ENCODE results near the gene ABCD3.

The ABCD3 gene

GRCh38 chr1:94535879-94536278 is 117.7 kb downstream of the ABCD3 start:
- FAIRE-seq (no peak), DNase-seq (ENCODE audit: insufficient read length) (no peak)
- TF ChIP-seq TAF1 (IDR thresholded peaks at IDR 0.05; ENCODE audit: borderline replicate concordance, low read depth, low read length) (no peak), POLR2AphosphoS5 (IDR thresholded peaks at IDR 0.05; ENCODE audit: low read depth, low read length) (no peak), POLR2A (IDR thresholded peaks at IDR 0.05; ENCODE audit: low read depth, low read length) (no peak)

GRCh38 chr1:94537254-94537653 is 119.1 kb downstream of the ABCD3 start:
- DNase-seq (ENCODE audit: insufficient read length) (no peak), FAIRE-seq (no peak)
- TF ChIP-seq POLR2A (IDR thresholded peaks at IDR 0.05; ENCODE audit: low read depth, low read length), result no peak
- TF ChIP-seq POLR2AphosphoS5 (IDR thresholded peaks at IDR 0.05; ENCODE audit: low read depth, low read length), result no peak
- no peak for TF ChIP-seq TAF1 (IDR thresholded peaks at IDR 0.05; ENCODE audit: borderline replicate concordance, low read depth, low read length)

- FAIRE-seq, result no peak
Observed at GRCh38 chr1:94538243-94538827, 120.1 kb downstream of the ABCD3 start.

GRCh38 chr1:94539496-94539895 is 121.3 kb downstream of the ABCD3 start:
- no peak for FAIRE-seq
- TF ChIP-seq POLR2A (IDR thresholded peaks at IDR 0.05; ENCODE audit: low read depth, low read length), result no peak
- TF ChIP-seq TAF1 (IDR thresholded peaks at IDR 0.05; ENCODE audit: borderline replicate concordance, low read depth, low read length), result no peak
- TF ChIP-seq POLR2AphosphoS5 (IDR thresholded peaks at IDR 0.05; ENCODE audit: low read depth, low read length), result no peak
- no peak for DNase-seq (ENCODE audit: insufficient read length)

More at GRCh38 chr1:94538243-94538827, 120.1 kb downstream of the ABCD3 start:
- TF ChIP-seq POLR2A (IDR thresholded peaks at IDR 0.05; ENCODE audit: low read depth, low read length) (no peak), TAF1 (IDR thresholded peaks at IDR 0.05; ENCODE audit: borderline replicate concordance, low read depth, low read length) (no peak), POLR2AphosphoS5 (IDR thresholded peaks at IDR 0.05; ENCODE audit: low read depth, low read length) (no peak)
- DNase-seq (ENCODE audit: insufficient read length), result no peak

- DNase-seq (ENCODE audit: insufficient read length) (no peak), FAIRE-seq (no peak)
- TF ChIP-seq TAF1 (IDR thresholded peaks at IDR 0.05; ENCODE audit: borderline replicate concordance, low read depth, low read length), result no peak
- TF ChIP-seq POLR2A (IDR thresholded peaks at IDR 0.05; ENCODE audit: low read depth, low read length), result no peak
- TF ChIP-seq POLR2AphosphoS5 (IDR thresholded peaks at IDR 0.05; ENCODE audit: low read depth, low read length), result no peak
Observed at GRCh38 chr1:94540440-94541245, 122.5 kb downstream of the ABCD3 start.

GRCh38 chr1:94541246-94542087 is 123.3 kb downstream of the ABCD3 start, which contains the start of gene F3:
Gene F3 (minus strand): TSS chr1:94541759. CDS start chr1:94541636, 123 bp downstream.
- DNase-seq (ENCODE audit: insufficient read length) (peak; percentile 22), FAIRE-seq (no peak)
- TF ChIP-seq TAF1 (IDR thresholded peaks at IDR 0.05; ENCODE audit: borderline replicate concordance, low read depth, low read length), result no peak
- TF ChIP-seq POLR2A (IDR thresholded peaks at IDR 0.05; ENCODE audit: low read depth, low read length), result no peak
- no peak for TF ChIP-seq POLR2AphosphoS5 (IDR thresholded peaks at IDR 0.05; ENCODE audit: low read depth, low read length)

GRCh38 chr1:94542088-94542870 is 124.1 kb downstream of the ABCD3 start:
- FAIRE-seq (no peak), DNase-seq (ENCODE audit: insufficient read length) (no peak)
- TF ChIP-seq POLR2AphosphoS5 (IDR thresholded peaks at IDR 0.05; ENCODE audit: low read depth, low read length), result no peak
- TF ChIP-seq TAF1 (IDR thresholded peaks at IDR 0.05; ENCODE audit: borderline replicate concordance, low read depth, low read length), result no peak
- no peak for TF ChIP-seq POLR2A (IDR thresholded peaks at IDR 0.05; ENCODE audit: low read depth, low read length)

- FAIRE-seq (no peak), DNase-seq (ENCODE audit: insufficient read length) (no peak)
- TF ChIP-seq TAF1 (IDR thresholded peaks at IDR 0.05; ENCODE audit: borderline replicate concordance, low read depth, low read length) (no peak), POLR2A (IDR thresholded peaks at IDR 0.05; ENCODE audit: low read depth, low read length) (no peak), POLR2AphosphoS5 (IDR thresholded peaks at IDR 0.05; ENCODE audit: low read depth, low read length) (no peak)
Observed at GRCh38 chr1:94543001-94543400, 124.8 kb downstream of the ABCD3 start.

GRCh38 chr1:94543893-94544635 is 125.9 kb downstream of the ABCD3 start:
- FAIRE-seq (no peak), DNase-seq (ENCODE audit: insufficient read length) (no peak)
- TF ChIP-seq TAF1 (IDR thresholded peaks at IDR 0.05; ENCODE audit: borderline replicate concordance, low read depth, low read length), result no peak
- TF ChIP-seq POLR2AphosphoS5 (IDR thresholded peaks at IDR 0.05; ENCODE audit: low read depth, low read length), result no peak
- TF ChIP-seq POLR2A (IDR thresholded peaks at IDR 0.05; ENCODE audit: low read depth, low read length), result no peak

Data from GM12892 (cell line).